ENCODE data around the gene CFAP251. TPM values are rescaled to one million over a fixed set of nuclear protein-coding genes. Genes with fewer than 3 reads are reported as not detected.

CFAP251 gene
- total and polyA plus RNA-seq, 2 of the 8 experiments (the other 6 are each of a cell fraction or from before 2014, with no cell fraction given): 1.8 to 2.9 TPM

DNA sequence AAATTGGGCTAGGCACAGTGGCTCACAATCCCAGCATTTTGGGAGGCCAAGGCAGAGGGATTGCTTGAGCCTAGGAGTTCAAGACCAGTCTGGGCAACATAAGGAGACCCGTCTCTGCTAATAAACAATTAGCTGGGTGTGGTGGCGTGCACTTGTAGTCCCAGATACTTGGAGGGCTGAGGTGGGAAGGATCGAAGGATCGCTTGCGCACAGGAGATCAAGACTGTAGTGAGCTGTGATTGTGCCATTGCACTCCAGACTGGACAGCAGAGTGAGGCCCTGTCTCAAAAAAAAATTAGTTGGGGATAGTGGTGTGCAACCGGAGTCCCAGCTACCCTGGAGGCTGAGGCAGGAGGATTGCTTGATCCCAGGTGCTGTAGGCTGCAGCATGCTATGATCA is 64.6 kb downstream of the CFAP251 start:
- no peak overlapping the region for H2BK12ac ChIP-seq (ENCODE audit: low read depth, low read length)
- H3K36me3 ChIP-seq (ENCODE audit: control insufficient read depth in 2 of 4, insufficient read depth in 4 of 4, low read length in 3 of 4): no peaks in the 10 kb centered on the region
- H3K4me3 ChIP-seq (ENCODE audit: extremely low read depth in 1 of 4, insufficient read depth in 2 of 4, low read depth in 3 of 4, low read length in 4 of 4): no peak overlapping the region
- DNase-seq (ENCODE audit: low read depth in 1 of 2, low spot score in 2 of 2) (no peak), FAIRE-seq (no peak)
- ChIA-PET CTCF (ENCODE audit: partially characterized antibody) (interaction anchor here (0.6 to 1.3 kb wide), 7 partner anchors 9 to 159 kb away, joined by 3 to 9 read pairs (median 3); partner anchors contain the start of gene CFAP251), POLR2A (ENCODE audit: partially characterized antibody) (interaction anchor here (1.0 kb wide), 1 partner anchor 13 kb away, joined by 3 read pairs; no protein-coding TSS in a partner anchor)
- no peak overlapping the region for H4K5ac ChIP-seq (ENCODE audit: insufficient read length, low read depth, low read length)
- H3K23ac ChIP-seq (ENCODE audit: insufficient read length): no peak overlapping the region
- H2BK20ac ChIP-seq (ENCODE audit: low read length): no peak overlapping the region
- H3K4me1 ChIP-seq (replicated peaks in 1 of 4; ENCODE audit: control insufficient read depth in 3 of 4, insufficient read depth in 4 of 4, low read length in 3 of 4): no peaks in the 10 kb centered on the region; a peak in 1 of 7 replicates
- no peaks in the 10 kb centered on the region for H3K27me3 ChIP-seq (replicated peaks in 1 of 4; ENCODE audit: control insufficient read depth in 3 of 4, extremely low read depth in 1 of 4, insufficient read depth in 3 of 4, low read length in 3 of 4)
- H3K4me2 ChIP-seq (ENCODE audit: insufficient read depth in 1 of 2, low read depth in 2 of 2, low read length in 2 of 2): no peak overlapping the region
- 97% methylated on average over 6 of the region's 6 CpGs; no CpG with 5 or more reads in 1 of the 2 experiments for WGBS, 2 experiments (ENCODE audit: extremely low coverage in 1 of 2, insufficient coverage in 1 of 2, insufficient read length in 1 of 2, insufficient replicate concordance in 2 of 2, low coverage in 1 of 2, low lambda C conversion rate in 2 of 2, missing lambda C conversion rate in 1 of 2)
- no peak overlapping the region for H2BK120ac ChIP-seq (replicated peaks; ENCODE audit: low read depth, low read length)
- H3K4ac ChIP-seq (replicated peaks; ENCODE audit: insufficient read length, low read depth, low read length): no peak overlapping the region
- H4K8ac ChIP-seq (ENCODE audit: extremely low read depth, insufficient read depth, low read length): no peak overlapping the region
- no peak overlapping the region for H3K27ac ChIP-seq (ENCODE audit: low read depth, low read length)
- no peaks in the 10 kb centered on the region for H3K79me2 ChIP-seq (ENCODE audit: control insufficient read depth in 1 of 2, insufficient read depth in 2 of 2, low read length in 2 of 2)
- H3K23me2 ChIP-seq (ENCODE audit: low read depth, low read length): no peaks in the 10 kb centered on the region
- H3K56ac ChIP-seq (replicated peaks; ENCODE audit: insufficient read length, low read depth, low read length): no peak overlapping the region
- H4K91ac ChIP-seq (replicated peaks; ENCODE audit: insufficient read length, low read length): no peak overlapping the region
- no peak overlapping the region for H3K18ac ChIP-seq (ENCODE audit: extremely low read depth, low read length)
- H3K14ac ChIP-seq (ENCODE audit: insufficient read length): no peak overlapping the region
- H4K20me1 ChIP-seq (replicated peaks in 1 of 2; ENCODE audit: control insufficient read depth in 1 of 2, insufficient read depth in 2 of 2, low read length in 2 of 2): no peaks in the 10 kb centered on the region
- H3K79me1 ChIP-seq (ENCODE audit: low read depth, low read length): no peaks in the 10 kb centered on the region
- no peak overlapping the region for H2AK5ac ChIP-seq (ENCODE audit: low read depth, low read length)
- no peak overlapping the region for H2BK15ac ChIP-seq (ENCODE audit: low read length)
- no peak overlapping the region for H2AFZ ChIP-seq (ENCODE audit: low read length)
- no peaks in the 10 kb centered on the region for H3K9me3 ChIP-seq (ENCODE audit: insufficient read depth in 2 of 2, low read depth in 1 of 2, low read length in 1 of 2)
- no peak overlapping the region for H2BK5ac ChIP-seq (ENCODE audit: low read depth, low read length)
- H3K9ac ChIP-seq (replicated peaks in 1 of 4; ENCODE audit: extremely low read depth in 1 of 4, low read depth in 3 of 4, low read length in 3 of 4): no peak overlapping the region
- no peak for TF ChIP-seq TEAD4 (IDR thresholded peaks at IDR 0.05; ENCODE audit: low read depth, low read length)
- no peak for TF ChIP-seq RNF2 (IDR thresholded peaks at IDR 0.05; ENCODE audit: borderline replicate concordance, low read depth, low read length, missing control alignments, poor library complexity, severe bottlenecking)
- no peak for TF ChIP-seq SP4 (IDR thresholded peaks at IDR 0.05; ENCODE audit: low read length)
- TF ChIP-seq RBBP5 (IDR thresholded peaks at IDR 0.05; ENCODE audit: borderline replicate concordance, low read depth, low read length): no peak
- TF ChIP-seq JUND (IDR thresholded peaks at IDR 0.05; ENCODE audit: low read length): no peak
- no peak for TF ChIP-seq CHD1 (IDR thresholded peaks at IDR 0.05; ENCODE audit: low read depth, low read length)
- TF ChIP-seq CEBPB (IDR thresholded peaks at IDR 0.05; ENCODE audit: low read depth, low read length): no peak
- TF ChIP-seq EZH2 (IDR thresholded peaks at IDR 0.05; ENCODE audit: low read depth, low read length, severe bottlenecking): no peak
- no peak for TF ChIP-seq SIX5 (IDR thresholded peaks at IDR 0.05; ENCODE audit: low read depth, low read length)
- TF ChIP-seq, protein P1, sequence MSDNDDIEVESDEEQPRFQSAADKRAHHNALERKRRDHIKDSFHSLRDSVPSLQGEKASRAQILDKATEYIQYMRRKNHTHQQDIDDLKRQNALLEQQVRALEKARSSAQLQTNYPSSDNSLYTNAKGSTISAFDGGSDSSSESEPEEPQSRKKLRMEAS (IDR thresholded peaks at IDR 0.05): no peak
- no peak for TF ChIP-seq TAF1 (IDR thresholded peaks at IDR 0.05; ENCODE audit: low read depth, low read length)
- no peak for TF ChIP-seq ZNF274 (IDR thresholded peaks at IDR 0.05; ENCODE audit: borderline replicate concordance, extremely low read depth, low read length)

Data from H1 (cell line).